Endothelial cell of umbilical vein (primary cell): Measurements from ENCODE around the gene FCSK. TPM values are rescaled to one million over a fixed set of nuclear protein-coding genes. Genes with fewer than 3 reads are reported as not detected.

Experiments used
- BruUV-seq: library from RNA; stranded (reverse); fragments of 400-500 nt; replicated peaks from 2 replicates; lab custom pipeline; 2021; lab: Mats Ljungman, UMichigan
- CTCF ChIA-PET: fragments of 300-600, 350-600 bp; sonication (Branson Sonifier 250); formaldehyde crosslinking; loops from one replicate; lab custom pipeline; 2021; ENCODE audit warnings: antibody characterized with exemption, inconsistent platforms; lab: Charles Lee
- POLR2A ChIA-PET: fragments of 300-600, 350-600 bp; sonication (Branson Sonifier 250); formaldehyde crosslinking; loops from one replicate; lab custom pipeline; 2021; ENCODE audit warnings: antibody characterized with exemption, inconsistent platforms; lab: Charles Lee
- DNase-seq: peaks from one replicate; pipeline ENCODE4 v3.0.0-alpha.2; 2011; ENCODE audit warnings: low read depth, low spot score
- FAIRE-seq: peaks from 2 replicates; lab custom pipeline; 2011; peaks lifted over from hg19 to GRCh38; lab: Jason Lieb, UNC
- H2AFZ ChIP-seq: 2 replicates; pipeline ENCODE4 v1.6.0; 2012; ENCODE audit warnings: low read depth, low read length, control low read depth, inconsistent platforms
- H3K27ac ChIP-seq: 2 replicates; pipeline ENCODE4 v1.5.1; 2011; ENCODE audit warnings: low read depth, mild to moderate bottlenecking, control low read depth, low read length, moderate library complexity; ENCODE audit not compliant: insufficient read depth
- H3K27me3 ChIP-seq, 2 experiments: 2 replicates each; pipeline versions ENCODE4 v1.6.0 to v1.6.1; 2011; ENCODE audit warnings: low read length in 2 of 2, mixed read lengths in 1 of 2; ENCODE audit not compliant: control insufficient read depth in 2 of 2, insufficient read depth in 2 of 2
- H3K36me3 ChIP-seq, 2 experiments: 2 replicates in 1 of 2; 3 replicates in 1 of 2; pipeline ENCODE4 v1.5.1; 2011; ENCODE audit warnings: low read length in 2 of 2, mild to moderate bottlenecking in 1 of 2, moderate library complexity in 1 of 2; ENCODE audit not compliant: control insufficient read depth in 2 of 2, insufficient read depth in 2 of 2; ENCODE audit errors: extremely low read depth in 1 of 2
- H3K4me1 ChIP-seq: 3 replicates; pipeline ENCODE4 v1.5.1; 2011; ENCODE audit warnings: mild to moderate bottlenecking, low read length; ENCODE audit not compliant: control insufficient read depth, insufficient read depth; ENCODE audit errors: extremely low read depth
- H3K4me2 ChIP-seq: 2 replicates; pipeline ENCODE4 v1.6.1; 2011; ENCODE audit warnings: low read length, control low read depth, mixed read lengths; ENCODE audit not compliant: insufficient read depth
- H3K4me3 ChIP-seq, 3 experiments: fragments of 200-600 bp in 1 of 3; sonication (generic), shearing (Covaris generic) in 1 of 3; replicated peaks in 1 of 3; 2 replicates each; pipeline ENCODE4 v1.5.1; 2011 to 2016; ENCODE audit warnings: control low read depth in 3 of 3, low read length in 3 of 3, mild to moderate bottlenecking in 2 of 3, inconsistent platforms in 1 of 3, low read depth in 1 of 3, moderate library complexity in 1 of 3; ENCODE audit not compliant: insufficient read depth in 1 of 3
- H3K79me2 ChIP-seq: 2 replicates; pipeline ENCODE4 v1.6.0; 2012; ENCODE audit warnings: low read length, inconsistent platforms; ENCODE audit not compliant: control insufficient read depth, insufficient read depth
- H3K9ac ChIP-seq: replicated peaks from 2 replicates; pipeline ENCODE3; 2011; ENCODE audit warnings: low read length, control low read depth; ENCODE audit not compliant: insufficient read depth; ENCODE audit errors: extremely low read depth
- H3K9me1 ChIP-seq: replicated peaks from 3 replicates; pipeline ENCODE4 v1.6.0; 2011; ENCODE audit warnings: mild to moderate bottlenecking, low read length; ENCODE audit not compliant: control insufficient read depth, insufficient read depth; ENCODE audit errors: extremely low read depth
- H3K9me3 ChIP-seq: replicated peaks from 2 replicates; pipeline ENCODE4 v1.5.1; 2012; ENCODE audit warnings: low read length, inconsistent platforms; ENCODE audit not compliant: control insufficient read depth, insufficient read depth
- H4K20me1 ChIP-seq: replicated peaks from 2 replicates; pipeline ENCODE3; 2011; ENCODE audit warnings: mild to moderate bottlenecking, low read length; ENCODE audit not compliant: control insufficient read depth, insufficient read depth; ENCODE audit errors: extremely low read depth
- EZH2 ChIP-seq: IDR thresholded peaks from 2 replicates; pipeline ENCODE4 v1.6.1; 2012; ENCODE audit warnings: borderline replicate concordance, low read depth, mild to moderate bottlenecking, moderate library complexity, low read length, inconsistent platforms; ENCODE audit not compliant: severe bottlenecking
- FOS ChIP-seq: IDR thresholded peaks from 2 replicates; pipeline ENCODE4 v1.6.1; 2011; ENCODE audit warnings: mild to moderate bottlenecking, low read length, moderate library complexity, borderline replicate concordance; ENCODE audit not compliant: insufficient read depth
- GATA2 ChIP-seq: IDR thresholded peaks from 2 replicates; pipeline ENCODE4 v1.7.0; 2011; ENCODE audit warnings: low read depth, mild to moderate bottlenecking, moderate library complexity, mixed read lengths, low read length; ENCODE audit not compliant: insufficient read length, insufficient read depth
- JUN ChIP-seq: IDR thresholded peaks from 2 replicates; pipeline ENCODE4 v1.6.1; 2011; ENCODE audit warnings: borderline replicate concordance, low read depth; ENCODE audit not compliant: insufficient read length, insufficient read depth
- MAX ChIP-seq: IDR thresholded peaks from 2 replicates; pipeline ENCODE4 v1.6.1; 2011; ENCODE audit not compliant: insufficient read depth, insufficient read length
- MYC ChIP-seq: IDR thresholded peaks from one replicate; pipeline ENCODE4 v1.6.1; 2011; ENCODE audit warnings: mild to moderate bottlenecking, low read depth, low read length
- POLR2A ChIP-seq: IDR thresholded peaks from 2 replicates; pipeline ENCODE4 v1.6.1; 2012; ENCODE audit warnings: low read depth, mild to moderate bottlenecking, control low read depth, low read length
- POLR2AphosphoS5 ChIP-seq: IDR thresholded peaks from 2 replicates; pipeline ENCODE4 v1.6.1; 2012; ENCODE audit warnings: low read depth, mild to moderate bottlenecking, control low read depth, low read length, moderate library complexity; ENCODE audit not compliant: insufficient read depth
- dilution Hi-C: fragments of 300-500 bp; cut with MboI; formaldehyde crosslinking; loops from one replicate; pipeline ENCODE4 v1.15.0; 2019; ENCODE audit warnings: low sequenced_read_pairs; ENCODE audit not compliant: extremely low pct_ligation_motif_present
- intact Hi-C: fragments of 100-400 bp; cut with micrococcal nuclease; formaldehyde crosslinking; loops from one replicate; pipeline ENCODE4 v1.10.0; 2022
- polyA plus RNA-seq, 4 experiments: library from polyadenylated mRNA; depleted of rRNA in 3 of 4; stranded (reverse) in 3 of 4; unstranded in 1 of 4; fragments of >200 nt; gene quantifications; 2 replicates each; pipeline versions ENCODE4 v1.2.1 to v1.2.3, GENCODE V29; 2011 to 2012; ENCODE audit warnings: missing spikeins in 1 of 4
- total RNA-seq: library from RNA; stranded (reverse); gene quantifications from 2 replicates; pipeline ENCODE4 v1.2.3, GENCODE V29; 2021
- TF ChIP-seq, protein P1 (sequence below), 2 donors: IDR thresholded peaks; 1 replicate in 1 of 2; 2 replicates in 1 of 2; pipeline ENCODE4 v1.5.1; 2011; ENCODE audit warnings: low read length in 2 of 2, mild to moderate bottlenecking in 2 of 2, moderate library complexity in 2 of 2, control low read depth in 1 of 2, inconsistent platforms in 1 of 2, low read depth in 1 of 2; ENCODE audit not compliant: insufficient read depth in 1 of 2; ENCODE audit errors: extremely low read depth in 1 of 2

Gene FCSK
- total and polyA plus RNA-seq, 2 donors (not counting 3 experiments of a cell fraction or from before 2014, with no cell fraction given) = 12.4 to 18.0 TPM

- peak; percentile 90 for FAIRE-seq
- no peak overlapping the region for H2AFZ ChIP-seq
- intact Hi-C loops = loop anchor here (1.0 to 2.0 kb wide), 4 partner anchors 10 to 49 kb away; partner anchors contain the start of gene FCSK
Measured at GRCh38 chr16:70427786-70428177, 26.6 kb upstream of the FCSK start.

DNA sequence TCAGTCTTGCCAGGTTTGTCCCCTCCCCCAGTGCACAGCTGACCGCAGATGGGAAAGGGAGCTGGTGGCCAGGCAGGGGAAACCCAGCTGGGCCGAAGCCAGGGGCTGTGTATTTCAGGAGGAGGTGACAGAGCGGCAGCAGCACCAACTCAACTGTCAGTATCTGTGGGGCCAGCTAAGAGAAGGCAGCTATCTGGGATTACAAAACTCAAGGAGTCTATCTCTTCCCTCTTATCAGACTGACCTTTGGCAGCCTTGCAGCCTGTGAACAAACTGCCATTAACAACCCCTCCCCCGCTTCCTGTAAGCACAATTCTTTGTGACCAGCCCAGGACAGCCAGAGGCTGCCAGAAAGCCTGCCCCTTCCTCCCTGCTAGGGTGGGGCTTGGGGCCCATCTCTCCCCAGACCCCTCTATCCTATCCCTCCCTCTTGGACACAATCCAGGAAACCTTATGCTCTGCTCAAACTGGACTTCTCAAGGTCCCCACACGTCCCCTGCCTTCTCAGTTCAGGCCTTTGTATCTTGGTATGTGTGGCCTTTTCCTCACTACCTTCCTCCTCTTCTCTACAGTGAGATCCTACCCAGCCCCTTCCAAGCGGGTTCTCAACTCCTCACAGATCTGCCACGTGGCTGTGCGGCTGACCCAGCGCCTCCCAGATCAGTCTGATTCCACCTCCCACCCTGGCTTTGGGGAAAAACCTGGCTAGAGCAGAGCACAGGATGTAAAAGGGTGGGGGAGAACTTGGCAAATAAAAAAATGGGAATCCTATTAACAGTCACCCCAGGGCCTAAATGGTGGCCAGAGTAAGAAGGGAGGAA lies 26.0 kb upstream of the FCSK start:
- peak overlapping the region; percentile 57 for H3K9ac ChIP-seq
- H3K4me3 ChIP-seq = no peak overlapping the region
- H3K27me3 ChIP-seq = no peaks in the 10 kb centered on the region
- intact Hi-C loops = loop anchor here (1.0 to 2.0 kb wide), 4 partner anchors 9 to 48 kb away; partner anchors contain the start of gene FCSK
- peak overlapping the region; percentile 8 for H2AFZ ChIP-seq
- H3K4me2 ChIP-seq = peak overlapping the region; percentile 76
- peak overlapping the region; percentile 86 for H3K27ac ChIP-seq
- H3K36me3 ChIP-seq = peaks cover 0 to 4% of the 10 kb centered on the region in 2 experiments
- peaks cover 58% of the 10 kb centered on the region for H3K79me2 ChIP-seq
- peak; percentile 96 for DNase-seq
- no peaks in the 10 kb centered on the region for H4K20me1 ChIP-seq
- no peak for FAIRE-seq
- CTCF ChIA-PET = interaction anchor here (0.6 to 1.0 kb wide), 7 partner anchors 9 to 78 kb away, joined by 3 to 4 read pairs (median 3); no protein-coding TSS in a partner anchor
- BruUV-seq = TSS peak; percentile 76
- dilution Hi-C loops = no loop called here
- peaks cover 54% of the 10 kb centered on the region for H3K4me1 ChIP-seq
- no peak for TF ChIP-seq EZH2
- TF ChIP-seq, protein P1, sequence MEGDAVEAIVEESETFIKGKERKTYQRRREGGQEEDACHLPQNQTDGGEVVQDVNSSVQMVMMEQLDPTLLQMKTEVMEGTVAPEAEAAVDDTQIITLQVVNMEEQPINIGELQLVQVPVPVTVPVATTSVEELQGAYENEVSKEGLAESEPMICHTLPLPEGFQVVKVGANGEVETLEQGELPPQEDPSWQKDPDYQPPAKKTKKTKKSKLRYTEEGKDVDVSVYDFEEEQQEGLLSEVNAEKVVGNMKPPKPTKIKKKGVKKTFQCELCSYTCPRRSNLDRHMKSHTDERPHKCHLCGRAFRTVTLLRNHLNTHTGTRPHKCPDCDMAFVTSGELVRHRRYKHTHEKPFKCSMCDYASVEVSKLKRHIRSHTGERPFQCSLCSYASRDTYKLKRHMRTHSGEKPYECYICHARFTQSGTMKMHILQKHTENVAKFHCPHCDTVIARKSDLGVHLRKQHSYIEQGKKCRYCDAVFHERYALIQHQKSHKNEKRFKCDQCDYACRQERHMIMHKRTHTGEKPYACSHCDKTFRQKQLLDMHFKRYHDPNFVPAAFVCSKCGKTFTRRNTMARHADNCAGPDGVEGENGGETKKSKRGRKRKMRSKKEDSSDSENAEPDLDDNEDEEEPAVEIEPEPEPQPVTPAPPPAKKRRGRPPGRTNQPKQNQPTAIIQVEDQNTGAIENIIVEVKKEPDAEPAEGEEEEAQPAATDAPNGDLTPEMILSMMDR (IDR thresholded peaks at IDR 0.05; ENCODE audit: extremely low read depth in 1 of 2, insufficient read depth in 1 of 2, low read depth in 1 of 2, low read length in 2 of 2) = no peak
- TF ChIP-seq MAX = no peak
- TF ChIP-seq GATA2 = peak; percentile 95
- peak; percentile 19 for TF ChIP-seq FOS
- no peak for TF ChIP-seq JUN
- no peak for TF ChIP-seq MYC
- peak; percentile 82 for TF ChIP-seq POLR2AphosphoS5
- peak; percentile 77 for TF ChIP-seq POLR2A
- POLR2A ChIA-PET = interaction anchor here (1.0 kb wide), 1 partner anchor 9 kb away, joined by 3 read pairs; no protein-coding TSS in a partner anchor
- H3K9me3 ChIP-seq = no peaks in the 10 kb centered on the region
- H3K9me1 ChIP-seq = no peaks in the 10 kb centered on the region

More at GRCh38 chr16:70427786-70428177, 26.6 kb upstream of the FCSK start:
- ChIA-PET POLR2A (interaction anchor here (1.0 kb wide), 1 partner anchor 8 kb away, joined by 3 read pairs; no protein-coding TSS in a partner anchor), CTCF (interaction anchor here (0.6 to 1.0 kb wide), 7 partner anchors 10 to 79 kb away, joined by 3 to 4 read pairs (median 3); no protein-coding TSS in a partner anchor)
- Histone ChIP-seq H3K27me3 (no peaks in the 10 kb centered on the region), H4K20me1 (no peaks in the 10 kb centered on the region), H3K79me2 (peaks cover 59% of the 10 kb centered on the region), H3K36me3 (peaks cover 0 to 4% of the 10 kb centered on the region in 2 experiments), H3K4me3 (peak overlapping the region in 1 of 3 experiments; percentile 15), H3K27ac (peak overlapping the region; percentile 86), H3K4me2 (peak overlapping the region; percentile 76), H3K9me3 (no peaks in the 10 kb centered on the region), H3K9ac (peak overlapping the region; percentile 57), H3K9me1 (no peaks in the 10 kb centered on the region), H3K4me1 (peaks cover 54% of the 10 kb centered on the region)
- DNase-seq = no peak
- TF ChIP-seq MAX (no peak), JUN (peak; percentile 18)
- dilution Hi-C loops = no loop called here
- BruUV-seq = no TSS peak
